Stimulated activated CD8-positive, alpha-beta memory T cell treated with anti-CD3 and anti-CD28 coated beads, Interleukin-4, amount 100 ng/mL, for 4 hours (primary cell): ENCODE results near the gene PLCL2.

Experiments used
- DNase-seq, 2 donors: peaks; one replicate each; pipeline ENCODE4 v3.0.0-alpha.2; 2020; ENCODE audit warnings: low read depth in 2 of 2, low spot score in 1 of 2

PLCL2 gene

GRCh38 chr3:16912400-16913263 is 27.9 kb downstream of the PLCL2 start:
- DNase-seq, result no peak

GRCh38 chr3:16913264-16913580 is 28.5 kb downstream of the PLCL2 start:
- no peak for DNase-seq

DNA sequence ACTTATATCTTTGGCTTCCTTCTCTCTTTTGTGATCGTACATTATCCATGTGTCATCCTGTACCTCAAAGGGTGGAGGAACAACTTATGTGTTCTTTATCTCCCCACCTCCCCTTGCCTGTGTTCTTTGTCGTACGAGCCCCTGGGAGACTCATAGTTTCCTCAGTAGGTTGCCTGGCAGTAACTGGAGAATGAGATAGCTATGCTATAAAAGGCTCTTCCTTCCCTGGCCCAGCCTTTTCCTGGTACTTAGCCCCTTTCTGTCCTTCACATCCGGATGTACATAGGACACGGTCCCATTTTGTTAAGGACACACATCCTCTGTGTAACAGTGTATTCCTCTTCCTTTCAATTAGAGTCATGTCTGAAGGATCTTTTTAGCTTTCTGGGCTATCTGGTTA is 32.1 kb downstream of the PLCL2 start:
- DNase-seq, result no peak

DNA sequence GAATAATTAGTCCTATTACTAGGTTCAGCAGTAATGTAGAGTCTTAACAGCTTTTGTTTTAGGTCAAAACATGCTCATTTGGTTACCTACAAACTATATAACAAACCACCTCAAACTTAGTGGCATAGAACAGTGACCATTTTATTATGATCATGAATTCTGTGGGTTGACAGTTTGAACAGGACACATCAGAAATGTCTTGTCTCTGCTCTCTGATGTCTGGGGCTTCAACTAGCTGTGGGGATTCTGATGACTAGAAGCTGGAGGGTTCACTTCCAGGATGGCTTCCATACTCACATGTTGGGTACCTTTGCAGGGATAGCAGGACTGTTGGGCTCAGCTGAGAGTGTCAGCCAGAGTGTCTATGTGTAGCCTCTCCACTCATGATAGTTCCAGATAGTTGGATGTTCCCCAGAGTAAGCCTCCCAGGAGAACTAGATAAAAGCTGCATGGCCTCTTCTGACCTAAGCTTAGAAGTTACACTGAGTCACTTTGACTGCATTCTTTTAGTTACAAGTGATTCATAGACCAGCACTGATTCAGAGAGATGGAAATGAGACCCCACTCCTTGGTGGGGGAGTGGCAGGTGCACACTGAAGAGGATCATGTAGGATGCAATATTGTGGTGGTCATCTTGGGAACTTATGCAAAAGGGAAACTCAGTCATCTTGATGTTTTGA is 32.6 kb downstream of the PLCL2 start:
- DNase-seq, result no peak

GRCh38 chr3:16917980-16918682 is 33.4 kb downstream of the PLCL2 start:
- DNase-seq, result no peak

DNA sequence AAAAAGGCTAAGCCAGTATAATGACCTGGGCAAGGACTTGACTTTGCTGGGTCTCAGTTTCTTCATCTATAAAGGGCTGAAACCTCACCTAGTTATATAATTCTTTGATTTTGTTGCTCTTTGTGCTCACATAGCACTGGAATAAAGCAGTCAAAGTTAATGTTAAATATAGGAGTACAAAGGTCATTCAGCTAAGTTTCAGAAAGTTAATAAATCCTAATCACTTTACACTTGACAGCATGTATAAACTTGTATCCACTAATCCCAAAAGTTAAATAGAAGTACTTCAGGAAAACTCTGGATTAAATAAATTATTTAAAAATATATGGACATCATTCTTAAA is 33.9 kb downstream of the PLCL2 start:
- DNase-seq, result no peak

DNA sequence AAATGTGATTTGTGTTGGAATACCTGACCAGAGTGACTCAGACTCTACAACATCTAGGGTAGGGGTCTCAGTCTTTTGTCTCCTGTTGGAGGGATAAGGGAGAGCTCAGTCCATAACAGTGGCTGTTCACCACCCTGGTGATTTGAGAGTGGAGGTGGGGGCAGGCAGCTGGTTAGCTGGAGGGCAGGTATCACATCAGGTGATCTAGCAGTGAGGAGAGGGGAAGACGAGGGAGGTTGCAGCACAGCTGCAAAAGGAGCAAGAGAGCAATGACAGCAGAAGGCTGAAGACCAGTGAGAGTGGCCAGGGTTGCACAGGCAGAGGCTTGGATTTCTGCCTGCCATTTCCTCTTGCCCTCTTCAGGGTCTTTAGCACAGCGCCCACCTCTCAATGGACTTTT is 38.4 kb downstream of the PLCL2 start:
- DNase-seq, result no peak

- no peak for DNase-seq
Measured at GRCh38 chr3:16927485-16927884, 42.7 kb downstream of the PLCL2 start.

- no peak for DNase-seq
Measured at GRCh38 chr3:16928386-16929132, 43.8 kb downstream of the PLCL2 start.

- DNase-seq, result no peak
Measured at GRCh38 chr3:16929311-16929710, 44.6 kb downstream of the PLCL2 start.

- DNase-seq, result no peak
Measured at GRCh38 chr3:16932877-16933276, 48.1 kb downstream of the PLCL2 start.

DNA sequence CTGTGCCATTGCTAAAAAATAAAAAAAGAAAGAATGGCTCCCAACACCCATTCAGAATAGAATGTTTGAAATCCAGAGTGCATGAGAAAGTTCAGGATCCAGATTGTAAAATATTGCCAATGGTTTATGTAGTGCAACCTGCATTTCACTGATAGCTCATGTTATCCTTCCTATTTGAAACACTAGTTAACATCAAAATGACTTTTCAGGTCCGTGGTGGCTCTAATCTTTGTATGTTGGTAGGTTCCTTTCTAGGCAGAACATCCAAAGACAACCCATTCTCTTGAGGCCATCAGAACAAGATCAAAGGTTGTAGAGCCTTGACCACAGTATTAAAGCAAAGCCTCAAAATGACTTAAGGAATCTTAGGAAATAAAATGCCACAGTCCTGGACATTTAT is 51.0 kb downstream of the PLCL2 start:
- DNase-seq, result no peak

- DNase-seq, result no peak
Measured at GRCh38 chr3:16936233-16936632, 51.5 kb downstream of the PLCL2 start.

DNA sequence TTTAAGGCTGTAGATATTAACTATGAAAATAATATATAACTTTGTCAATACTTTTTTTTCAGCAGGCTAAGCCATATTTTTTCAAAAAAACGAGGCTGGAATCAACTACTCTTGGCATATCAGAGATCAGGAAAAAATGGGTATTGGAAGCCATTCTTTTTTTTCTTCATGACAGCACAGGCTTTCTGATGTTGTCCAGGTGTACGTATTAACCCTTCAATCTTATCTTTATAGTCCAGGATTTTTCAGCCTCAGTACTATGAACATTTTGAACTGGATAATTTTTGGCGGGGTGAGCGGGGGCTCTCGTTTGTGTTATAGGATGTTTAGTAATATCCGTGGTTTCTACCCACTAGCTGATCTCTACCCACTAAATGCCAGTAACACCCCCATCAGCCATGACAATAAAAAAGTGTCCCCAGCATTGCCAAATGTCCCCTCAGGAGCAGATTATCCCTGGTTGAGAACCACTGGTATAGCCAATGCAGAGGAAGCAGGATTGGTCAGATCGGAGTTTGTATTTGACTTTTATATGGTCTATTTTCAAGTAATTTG is 52.0 kb downstream of the PLCL2 start:
- no peak for DNase-seq

DNA sequence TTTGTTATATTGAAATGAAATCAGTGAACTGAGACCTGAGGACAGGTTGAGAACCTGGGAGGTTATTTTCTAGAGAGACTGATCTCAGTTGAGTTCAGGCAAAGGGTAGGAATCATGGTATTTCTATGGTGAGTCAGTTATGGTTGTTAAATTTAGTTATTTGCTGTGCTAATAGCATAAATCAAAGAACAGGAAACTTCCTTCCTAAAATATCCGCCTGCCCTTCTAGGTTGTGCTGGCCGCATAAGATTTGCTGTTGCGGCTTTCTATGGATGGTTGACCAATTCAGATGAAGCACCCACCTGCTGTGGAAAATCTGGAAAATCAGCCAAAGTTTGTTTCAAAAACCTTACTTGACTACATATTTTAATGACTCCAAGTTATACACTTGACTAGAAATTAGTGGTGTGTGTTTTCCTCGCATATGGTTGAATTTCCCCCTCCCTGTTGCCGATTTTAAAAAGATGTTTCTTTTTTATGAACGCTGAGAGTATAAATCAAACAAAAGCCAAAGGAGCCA is 52.6 kb downstream of the PLCL2 start:
- DNase-seq, result no peak

- DNase-seq, result no peak
Measured at GRCh38 chr3:16940769-16941700, 56.3 kb downstream of the PLCL2 start.

GRCh38 chr3:16942955-16943354 is 58.2 kb downstream of the PLCL2 start:
- no peak for DNase-seq

DNA sequence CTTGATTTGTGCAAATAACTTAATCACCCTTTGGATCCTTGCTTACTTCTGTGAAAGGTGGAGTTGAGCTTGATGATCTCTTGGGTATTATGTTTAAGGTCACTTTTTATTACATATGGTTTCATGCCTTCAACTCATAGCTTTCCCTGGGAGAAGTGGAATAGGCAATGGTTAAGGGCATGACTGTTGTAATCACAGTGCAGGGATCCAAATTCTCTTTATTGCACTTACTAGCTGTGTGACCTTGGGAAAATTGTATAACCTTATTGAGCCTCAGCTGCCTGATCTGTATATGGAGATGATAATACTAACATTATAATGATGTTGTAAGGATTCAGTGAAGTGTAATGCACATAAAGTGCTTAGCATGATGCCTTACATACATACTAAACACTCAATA is 59.1 kb downstream of the PLCL2 start:
- no peak for DNase-seq

- DNase-seq, result no peak
Measured at GRCh38 chr3:16944356-16944755, 59.6 kb downstream of the PLCL2 start.

GRCh38 chr3:16945330-16945729 is 60.6 kb downstream of the PLCL2 start:
- DNase-seq, result no peak
